ENCODE results near the gene TAPT1. TPM values are rescaled to one million over a fixed set of nuclear protein-coding genes. Genes with fewer than 3 reads are reported as not detected.
A peak's percentile ranks its signal among the peaks of the same experiment; 100 is the strongest.

TAPT1 gene
- total RNA-seq, 6 experiments from 2014 or later, result 10.8 to 57.3 (median 40.1) TPM

DNA sequence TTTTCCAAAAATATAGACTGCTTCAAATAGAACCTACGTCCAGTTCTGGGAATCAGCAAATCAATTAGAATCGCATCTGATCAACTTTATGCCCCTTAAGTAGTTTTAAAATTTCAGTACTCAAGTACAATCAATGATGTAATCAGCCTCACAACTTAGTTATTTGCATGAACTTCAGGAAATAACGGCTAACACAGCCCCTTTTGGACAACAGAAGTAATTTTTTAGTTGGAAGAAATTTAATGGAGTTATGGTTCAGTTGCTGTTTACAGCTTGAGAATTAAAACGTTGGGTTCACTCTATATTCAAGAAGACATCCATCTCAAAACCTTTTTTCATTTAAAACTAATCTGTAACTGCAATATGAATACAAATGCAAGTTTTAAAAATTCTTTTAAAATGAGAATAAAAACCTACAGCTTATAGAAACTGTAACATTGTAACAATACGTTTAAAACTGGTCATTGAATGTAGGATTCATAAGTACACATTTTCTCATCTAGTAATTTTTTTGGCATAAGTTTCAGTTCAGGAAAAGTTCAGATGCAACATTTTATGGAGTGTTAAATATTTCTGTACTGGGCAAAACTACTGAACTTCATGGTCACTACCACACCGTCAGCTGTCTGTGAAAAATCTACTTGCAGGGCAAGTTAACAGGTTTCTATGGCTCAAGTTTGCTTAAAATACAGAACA, 956 bp downstream of the TAPT1 start:
- Histone ChIP-seq H3K27me3 (no peaks in the 10 kb centered on the region), H3K4me1 (peaks cover 0 to 38% (median 14%) of the 10 kb centered on the region in 4 donors), H3K4me3 (peak overlapping the region; percentile 58 to 76 (median 75)), H3K9me3 (no peaks in the 10 kb centered on the region), H3K27ac (peak overlapping the region; percentile 72 to 93 (median 78)), H3K36me3 (no peaks in the 10 kb centered on the region)
- TF ChIP-seq, protein P1, sequence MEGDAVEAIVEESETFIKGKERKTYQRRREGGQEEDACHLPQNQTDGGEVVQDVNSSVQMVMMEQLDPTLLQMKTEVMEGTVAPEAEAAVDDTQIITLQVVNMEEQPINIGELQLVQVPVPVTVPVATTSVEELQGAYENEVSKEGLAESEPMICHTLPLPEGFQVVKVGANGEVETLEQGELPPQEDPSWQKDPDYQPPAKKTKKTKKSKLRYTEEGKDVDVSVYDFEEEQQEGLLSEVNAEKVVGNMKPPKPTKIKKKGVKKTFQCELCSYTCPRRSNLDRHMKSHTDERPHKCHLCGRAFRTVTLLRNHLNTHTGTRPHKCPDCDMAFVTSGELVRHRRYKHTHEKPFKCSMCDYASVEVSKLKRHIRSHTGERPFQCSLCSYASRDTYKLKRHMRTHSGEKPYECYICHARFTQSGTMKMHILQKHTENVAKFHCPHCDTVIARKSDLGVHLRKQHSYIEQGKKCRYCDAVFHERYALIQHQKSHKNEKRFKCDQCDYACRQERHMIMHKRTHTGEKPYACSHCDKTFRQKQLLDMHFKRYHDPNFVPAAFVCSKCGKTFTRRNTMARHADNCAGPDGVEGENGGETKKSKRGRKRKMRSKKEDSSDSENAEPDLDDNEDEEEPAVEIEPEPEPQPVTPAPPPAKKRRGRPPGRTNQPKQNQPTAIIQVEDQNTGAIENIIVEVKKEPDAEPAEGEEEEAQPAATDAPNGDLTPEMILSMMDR (IDR thresholded peaks at IDR 0.05), result no peak
- no peak for TF ChIP-seq POLR2A (IDR thresholded peaks at IDR 0.05)
- intact Hi-C loops (cut with DNase I), result no loop called here
- WGBS (ENCODE audit: insufficient coverage, low coverage, low lambda C conversion rate, missing lambda C conversion rate), result 0% methylated on average over 6 of the region's 6 CpGs
- DNase-seq (no peak), ATAC-seq (peak in 1 of 4 donors; percentile 5)

DNA sequence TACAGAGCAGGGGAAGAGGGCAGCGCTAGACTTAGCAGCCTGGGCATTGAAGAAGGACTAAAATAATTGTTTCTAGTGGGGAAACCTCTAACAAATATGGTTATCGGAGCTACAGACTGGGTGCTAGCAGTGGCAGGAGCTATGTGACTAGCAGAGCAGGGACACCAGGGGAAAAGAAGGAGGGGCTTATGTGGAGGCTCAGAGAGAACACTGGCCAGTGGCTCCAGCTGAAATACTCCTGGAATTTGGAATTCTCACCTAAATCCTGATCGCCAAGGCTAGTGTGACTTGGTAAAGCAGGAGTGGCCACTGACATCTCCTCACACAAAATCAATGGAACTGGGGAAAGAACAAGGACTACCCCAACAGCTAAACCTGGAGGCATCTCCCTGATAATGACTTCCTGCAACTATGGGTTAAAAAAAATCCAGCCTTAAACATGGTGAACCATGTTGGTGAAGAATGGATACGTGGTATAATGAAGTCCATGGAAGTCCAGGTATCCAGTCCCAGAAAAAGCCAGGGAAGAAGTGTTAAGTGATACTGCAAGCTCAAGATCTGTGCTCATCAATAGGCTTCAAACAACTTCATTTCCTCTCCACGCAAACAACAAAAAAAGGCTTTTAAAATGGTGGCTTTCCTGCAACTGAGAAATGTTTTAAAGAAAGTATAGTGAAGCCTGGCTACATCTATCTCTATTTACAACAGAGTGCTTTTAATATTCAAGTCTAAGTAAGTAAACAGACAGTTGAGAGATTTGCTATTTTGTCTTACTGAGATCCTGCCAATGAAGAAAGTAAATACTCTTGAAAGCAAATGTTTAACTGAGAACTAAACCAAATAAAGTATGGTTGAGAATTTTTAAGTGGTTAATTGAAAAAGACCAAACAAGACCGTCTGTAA, 1.8 kb downstream of the TAPT1 start:
- ATAC-seq, result peak; percentile 6 to 38 (median 28)
- Histone ChIP-seq H3K27me3 (no peaks in the 10 kb centered on the region), H3K4me3 (peak overlapping the region; percentile 58 to 76 (median 75)), H3K4me1 (peaks cover 0 to 36% (median 18%) of the 10 kb centered on the region in 4 donors), H3K36me3 (no peaks in the 10 kb centered on the region), H3K27ac (peak overlapping the region; percentile 72 to 93 (median 78)), H3K9me3 (no peaks in the 10 kb centered on the region)
- 25% methylated on average over 6 of the region's 6 CpGs for WGBS (ENCODE audit: insufficient coverage, low coverage, low lambda C conversion rate, missing lambda C conversion rate)
- no peak for TF ChIP-seq POLR2A (IDR thresholded peaks at IDR 0.05)
- intact Hi-C loops (cut with DNase I), result no loop called here
- no peak for DNase-seq

DNA sequence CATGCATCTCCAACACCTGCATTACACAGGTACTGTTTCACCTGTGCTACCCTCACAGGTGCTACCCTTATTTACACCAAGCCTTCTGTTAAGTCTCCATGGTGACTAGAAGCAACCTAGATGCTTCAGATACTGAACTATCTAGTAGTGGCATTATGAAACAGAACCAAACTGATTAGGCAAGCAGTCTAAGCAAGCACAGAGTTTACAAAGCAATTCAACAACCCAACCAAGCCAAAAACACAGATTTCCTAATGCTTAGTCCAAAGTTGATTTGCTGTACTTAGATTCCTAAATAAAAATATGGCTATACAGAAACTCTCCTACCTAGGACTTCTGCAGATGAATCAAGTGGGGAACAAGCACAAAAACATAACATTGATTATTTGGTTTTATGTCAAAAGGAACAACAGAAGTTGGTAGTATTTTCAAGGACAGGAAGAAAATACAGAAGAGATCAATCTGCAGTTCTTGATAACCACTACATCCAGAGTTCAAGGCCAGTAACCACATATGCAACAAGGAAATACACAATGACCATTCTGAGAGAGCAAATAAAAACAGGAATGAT, 3.2 kb downstream of the TAPT1 start:
- Histone ChIP-seq H3K4me1 (peaks cover 0 to 39% (median 18%) of the 10 kb centered on the region in 4 donors), H3K4me3 (peak overlapping the region in 2 of 3 donors; percentile 75 to 76), H3K27me3 (no peaks in the 10 kb centered on the region), H3K9me3 (no peaks in the 10 kb centered on the region), H3K36me3 (no peaks in the 10 kb centered on the region), H3K27ac (peak overlapping the region in 2 of 3 donors; percentile 78 to 93)
- intact Hi-C loops (cut with DNase I), result no loop called here
- TF ChIP-seq, protein P1 (IDR thresholded peaks at IDR 0.05), result no peak
- no peak for TF ChIP-seq POLR2A (IDR thresholded peaks at IDR 0.05)
- no peak for DNase-seq
- ATAC-seq, result peak; percentile 53 to 77 (median 64)

DNA sequence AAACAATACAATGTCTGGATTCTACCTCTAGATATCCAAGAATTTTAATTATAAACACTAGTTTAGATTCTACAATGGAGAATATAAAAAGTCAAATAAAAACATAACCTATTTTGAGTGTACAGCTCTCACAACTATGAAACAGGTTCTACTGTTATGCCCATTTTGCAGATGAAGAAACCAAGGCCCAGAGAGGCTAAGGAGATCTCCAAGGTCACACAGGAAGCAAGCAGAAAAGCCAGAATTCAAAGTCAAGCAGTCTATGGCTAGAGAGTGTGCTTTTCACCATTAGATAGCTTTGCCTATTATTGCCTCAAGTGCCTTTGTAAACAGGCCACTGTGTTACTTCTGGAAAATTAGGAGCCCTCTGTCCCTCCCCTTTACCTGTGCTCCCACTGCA, 7.3 kb downstream of the TAPT1 start:
- Histone ChIP-seq H3K9me3 (no peaks in the 10 kb centered on the region), H3K36me3 (no peaks in the 10 kb centered on the region), H3K4me3 (no peak overlapping the region), H3K4me1 (peaks cover 0 to 43% (median 20%) of the 10 kb centered on the region in 4 donors), H3K27ac (no peak overlapping the region), H3K27me3 (no peaks in the 10 kb centered on the region)
- intact Hi-C loops (cut with DNase I), result no loop called here
- TF ChIP-seq POLR2A (IDR thresholded peaks at IDR 0.05), result no peak
- TF ChIP-seq, protein P1 (IDR thresholded peaks at IDR 0.05), result no peak
- DNase-seq (no peak), ATAC-seq (no peak)
